NCI-H526 treated with DMSO at 0.1 percent for 48 hours (cell line): ENCODE results near the gene MYOZ2.
A peak's percentile ranks its signal among the peaks of the same experiment; 100 is the strongest.

ENCODE experiments used
- DNase-seq: peaks from one replicate; lab custom pipeline; 2025; lab: John Stamatoyannopoulos, UW

MYOZ2 gene

DNA sequence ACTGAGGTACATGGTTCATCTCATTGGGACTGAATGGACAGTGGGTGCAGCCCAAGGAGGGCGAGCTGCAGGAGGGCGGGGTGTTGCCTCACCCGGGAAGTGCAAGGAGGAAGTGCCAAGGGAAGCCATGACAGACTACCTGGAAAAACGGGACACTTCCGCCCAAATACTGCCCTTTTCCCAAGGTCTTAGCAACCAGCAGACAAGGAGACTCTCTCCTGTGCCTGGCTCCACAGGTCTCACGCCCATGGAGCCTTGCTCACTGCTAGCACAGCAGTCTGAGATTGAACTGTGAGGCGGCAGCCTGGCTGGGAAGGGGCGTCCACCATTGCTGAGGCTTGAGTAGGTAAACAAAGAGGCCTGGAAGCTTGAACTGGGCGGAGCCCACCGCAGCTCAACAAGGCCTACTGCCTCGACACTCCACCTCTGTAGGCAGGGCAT lies 62.2 kb downstream of the MYOZ2 start:
- DNase-seq: no peak

DNA sequence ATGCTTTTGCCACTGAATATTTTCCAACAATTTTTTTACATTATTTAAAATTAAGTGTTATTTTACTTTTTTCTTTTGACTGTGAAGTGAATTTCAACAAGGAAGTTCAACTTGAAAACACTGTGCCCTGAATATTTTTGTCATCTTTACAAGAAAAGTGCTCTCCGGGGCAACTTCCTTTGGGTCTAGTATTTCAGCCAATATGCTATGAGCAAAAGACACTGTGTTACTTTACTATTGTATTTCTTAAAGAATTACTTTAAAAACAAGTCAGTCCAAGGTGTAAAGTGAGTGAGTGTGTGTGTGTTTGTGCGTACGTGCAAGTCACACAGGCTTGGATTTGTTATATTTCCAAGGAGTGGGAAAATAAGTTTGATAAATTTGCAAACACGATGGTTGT lies 69.3 kb downstream of the MYOZ2 start:
- DNase-seq: no peak

DNA sequence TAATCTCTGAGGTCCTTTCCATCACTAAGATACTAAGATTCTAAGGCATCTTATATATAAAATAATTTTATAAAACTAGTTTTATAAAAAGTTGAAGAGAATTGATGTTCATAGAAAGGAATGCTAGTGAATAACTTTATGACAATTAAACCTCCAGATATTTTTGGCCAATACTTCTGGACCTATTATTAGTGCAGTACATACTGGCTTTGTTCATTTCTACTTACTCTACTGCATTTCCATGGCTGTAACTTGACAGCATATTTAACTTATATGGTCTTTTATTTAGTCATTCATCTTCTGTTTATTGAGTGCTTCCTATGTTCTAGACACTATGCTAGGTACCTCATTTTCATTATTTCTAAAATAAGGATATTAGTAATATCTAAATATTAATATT lies 70.1 kb downstream of the MYOZ2 start:
- DNase-seq: no peak

DNA sequence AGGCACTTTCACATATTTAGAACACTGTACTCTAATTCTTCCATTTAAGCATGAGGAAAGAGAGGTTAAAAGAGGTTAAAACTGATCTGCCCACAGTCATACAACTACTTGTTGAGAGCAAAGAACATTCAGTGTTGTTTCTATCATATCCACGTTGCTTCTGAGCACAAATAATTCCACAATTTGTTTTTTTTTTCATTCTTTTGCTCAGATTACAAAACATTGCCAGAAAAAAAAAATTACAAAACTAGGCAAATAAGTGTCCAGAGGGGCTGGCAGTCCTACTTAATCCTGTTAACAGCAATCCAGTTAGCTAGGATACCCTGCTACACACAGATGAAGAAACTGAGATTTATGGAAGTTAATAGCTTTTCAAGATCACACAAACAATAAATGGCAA lies 70.5 kb downstream of the MYOZ2 start:
- DNase-seq: no peak

DNA sequence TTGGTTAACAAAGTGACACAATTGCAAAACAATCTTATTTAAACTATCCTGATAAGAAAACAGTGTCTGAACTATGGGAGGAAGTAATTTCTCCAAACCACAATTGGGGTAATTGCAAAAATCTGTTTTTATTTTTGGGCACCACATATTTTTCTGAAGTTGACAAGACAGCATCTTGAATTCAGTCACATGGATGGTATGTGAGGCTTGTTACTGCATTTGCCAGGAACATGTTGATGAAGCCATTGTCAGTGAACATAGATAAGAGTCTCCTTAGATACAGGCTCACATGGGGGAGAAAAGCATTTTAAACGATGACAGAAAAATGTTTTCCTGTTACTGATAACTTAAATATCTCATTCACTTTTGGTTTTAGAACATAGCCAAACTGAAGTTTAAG lies 71.4 kb downstream of the MYOZ2 start:
- no peak for DNase-seq

DNA sequence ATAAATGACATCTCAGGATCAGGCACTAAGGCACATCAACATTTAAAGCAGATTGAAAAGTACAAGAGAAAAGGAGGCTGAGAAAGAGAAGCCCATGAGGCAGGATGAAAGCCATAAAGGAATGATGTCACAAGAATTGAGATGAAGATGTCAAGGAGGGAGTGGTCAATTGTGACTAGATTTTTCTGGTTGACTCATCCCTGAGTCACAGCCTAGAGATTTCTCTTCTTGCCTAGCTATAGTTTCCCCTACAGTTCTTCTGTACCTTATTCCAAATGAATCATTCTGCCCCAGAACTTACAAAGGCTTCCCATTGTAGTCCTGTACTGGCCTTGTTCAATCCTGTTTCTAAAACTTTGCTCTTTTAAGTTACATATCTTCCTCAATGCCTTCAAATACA lies 73.4 kb downstream of the MYOZ2 start:
- DNase-seq: no peak

DNA sequence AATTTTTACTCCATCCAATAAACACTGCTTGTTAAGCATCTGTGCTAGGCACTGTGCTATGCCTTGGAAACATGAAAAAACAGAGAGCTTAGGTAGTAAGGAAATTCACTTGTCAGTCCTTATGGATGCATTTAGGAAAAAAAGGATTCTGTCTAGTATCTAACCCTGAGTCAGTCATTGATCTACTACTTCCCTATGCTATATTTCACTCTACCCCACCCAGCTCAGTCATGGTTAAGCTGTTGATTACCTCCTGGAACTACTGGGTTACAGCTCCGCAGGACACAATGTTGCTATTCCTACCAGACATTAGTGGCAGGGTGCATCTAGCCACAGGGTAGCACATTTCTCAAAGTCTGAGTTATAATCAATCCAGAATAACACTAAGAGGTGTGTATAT lies 74.0 kb downstream of the MYOZ2 start:
- no peak for DNase-seq

DNA sequence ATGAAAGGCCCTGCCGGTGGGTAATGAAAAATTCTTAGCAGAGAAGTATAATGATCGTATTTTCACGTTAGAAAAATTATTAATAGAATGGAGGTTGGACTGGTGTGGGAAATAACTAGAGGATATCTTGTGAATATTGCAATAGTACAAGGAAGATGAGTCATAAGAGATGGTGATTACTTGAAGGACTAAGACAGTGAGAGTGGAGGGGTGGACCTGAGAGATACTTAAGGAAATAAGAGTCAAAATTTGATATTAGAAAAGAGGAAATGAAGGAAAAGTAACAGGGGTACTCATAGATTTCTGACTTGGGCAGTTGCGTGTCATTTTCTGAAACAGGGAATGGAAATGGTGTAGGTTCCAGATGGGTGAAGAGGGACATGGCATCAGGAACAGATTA lies 75.1 kb downstream of the MYOZ2 start:
- no peak for DNase-seq

DNA sequence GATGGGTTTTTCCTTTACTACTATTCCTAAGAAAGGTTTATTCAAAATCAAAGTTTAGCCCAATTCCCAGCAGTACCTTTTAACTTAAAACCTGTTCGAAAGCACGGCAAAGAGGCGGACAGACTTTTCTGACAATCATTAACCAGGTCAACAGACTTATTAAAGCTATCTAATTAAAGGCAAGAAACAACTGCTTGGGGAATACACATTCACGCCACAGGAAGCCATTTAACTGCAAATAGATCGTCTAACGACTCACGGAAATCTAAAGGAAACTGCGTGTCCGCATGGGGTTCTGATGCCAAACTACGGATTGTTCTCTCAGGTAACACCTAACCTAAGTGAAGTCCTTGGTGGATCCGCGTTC lies 76.2 kb downstream of the MYOZ2 start:
- DNase-seq: no peak

DNA sequence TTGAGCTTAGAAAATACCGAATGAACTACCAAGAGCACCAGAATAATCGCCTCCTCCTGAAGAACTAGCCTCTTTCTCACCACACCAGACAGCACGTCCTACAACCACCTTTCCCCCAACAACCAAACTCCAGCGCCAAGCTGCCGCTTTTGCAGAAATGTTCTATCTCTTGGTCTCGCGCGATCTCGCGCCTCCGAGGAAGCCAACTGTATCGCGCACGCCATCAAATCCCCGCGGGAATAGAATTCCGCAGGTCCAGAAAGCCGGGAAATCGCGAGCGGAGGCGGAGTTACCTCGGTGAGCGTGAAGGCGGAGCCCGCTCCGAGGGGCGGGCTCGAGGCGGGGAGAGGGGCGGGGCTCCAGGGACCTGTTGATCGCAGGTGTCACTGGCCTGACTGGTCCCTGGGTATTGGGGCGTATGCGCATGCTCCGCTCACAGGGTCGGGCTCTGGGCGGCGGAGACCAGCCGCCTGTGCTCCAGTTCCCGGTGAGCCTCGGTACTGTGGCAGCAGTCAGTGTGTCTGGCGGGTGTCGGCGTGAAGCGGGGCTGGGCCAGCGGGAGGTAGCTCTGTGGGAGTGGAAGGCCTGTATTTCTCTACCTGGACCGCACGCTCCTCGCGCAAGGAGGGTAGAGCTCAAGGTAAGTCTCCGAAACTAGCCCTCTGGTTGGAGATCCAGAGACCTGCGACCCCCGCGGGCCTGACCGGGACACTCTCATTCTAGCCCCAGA lies 76.8 kb downstream of the MYOZ2 start, which contains the start of gene USP53:
Gene USP53 (plus strand): TSS at position 480 of the 730 bp plus-strand sequence. CDS start 27,047 bp downstream, outside the sequence.
- DNase-seq: peak; percentile 96

DNA sequence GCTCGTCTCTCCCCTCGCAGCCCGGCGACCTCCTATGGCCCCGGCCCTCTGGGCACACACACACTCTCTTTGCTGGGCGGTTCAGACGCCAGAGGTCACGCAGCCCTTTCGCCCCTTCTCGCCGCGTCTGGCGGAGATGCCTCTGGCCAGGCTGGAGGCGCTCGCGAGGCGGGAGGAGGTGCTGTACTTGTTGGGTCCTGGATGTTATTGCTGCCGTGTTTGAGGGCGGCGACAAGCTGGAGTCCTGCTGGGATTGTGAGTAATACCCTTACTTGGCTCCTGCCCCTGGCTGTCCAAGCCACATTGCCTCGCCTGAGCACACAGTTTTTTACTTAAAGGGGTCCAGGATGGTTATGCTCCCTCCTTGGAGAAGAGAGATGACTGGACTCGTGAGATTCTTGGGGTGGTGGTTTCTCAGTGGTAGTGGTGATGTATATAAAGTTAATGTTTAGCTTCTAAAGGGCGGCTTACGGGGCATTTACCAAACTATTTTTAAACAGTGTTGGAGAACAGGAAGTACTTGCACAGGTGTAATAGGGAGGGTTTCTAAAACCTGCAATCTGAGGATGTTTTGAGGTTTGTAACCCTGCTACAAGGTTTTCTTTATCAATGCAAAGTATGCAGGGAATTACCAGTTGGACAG lies 77.5 kb downstream of the MYOZ2 start:
- peak; percentile 84 for DNase-seq

DNA sequence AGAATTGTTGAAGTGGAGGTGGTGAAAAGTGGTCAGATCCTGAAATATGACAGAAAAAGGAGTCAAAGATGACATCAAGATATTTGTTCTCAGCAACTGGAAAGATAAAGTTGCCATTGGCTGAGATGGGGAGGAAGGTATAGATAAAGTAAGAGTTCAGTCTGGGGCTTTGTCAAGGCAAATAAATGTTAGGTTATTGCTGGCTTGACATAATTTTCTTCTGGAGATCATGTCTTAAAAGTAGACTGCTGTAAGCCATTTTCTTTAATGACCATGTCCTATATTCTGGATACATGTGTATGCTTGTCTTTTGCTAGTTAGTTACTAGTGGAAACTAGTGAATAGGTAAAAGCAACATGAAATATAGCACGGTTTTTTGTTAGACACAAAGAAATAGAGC lies 82.5 kb downstream of the MYOZ2 start:
- DNase-seq: no peak

DNA sequence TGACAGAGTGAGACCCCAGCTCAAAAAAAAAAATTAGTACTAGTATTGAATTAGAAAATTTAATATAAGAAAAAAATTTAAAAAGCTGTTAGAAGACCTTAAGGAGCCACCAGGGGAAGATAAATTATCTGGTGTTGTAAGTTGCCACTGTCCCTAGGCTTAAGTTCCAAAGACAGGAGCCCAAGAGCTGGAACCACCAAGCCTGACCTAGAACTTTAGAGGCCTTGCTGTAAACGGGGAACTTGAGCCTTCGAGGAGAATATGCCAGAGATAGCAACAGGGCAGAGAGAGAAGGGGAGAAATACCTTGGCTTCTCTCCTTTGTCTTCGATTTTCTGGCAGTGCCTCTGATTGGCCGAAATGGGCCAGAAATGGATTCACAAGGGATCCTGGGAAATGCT lies 85.8 kb downstream of the MYOZ2 start:
- DNase-seq: no peak

DNA sequence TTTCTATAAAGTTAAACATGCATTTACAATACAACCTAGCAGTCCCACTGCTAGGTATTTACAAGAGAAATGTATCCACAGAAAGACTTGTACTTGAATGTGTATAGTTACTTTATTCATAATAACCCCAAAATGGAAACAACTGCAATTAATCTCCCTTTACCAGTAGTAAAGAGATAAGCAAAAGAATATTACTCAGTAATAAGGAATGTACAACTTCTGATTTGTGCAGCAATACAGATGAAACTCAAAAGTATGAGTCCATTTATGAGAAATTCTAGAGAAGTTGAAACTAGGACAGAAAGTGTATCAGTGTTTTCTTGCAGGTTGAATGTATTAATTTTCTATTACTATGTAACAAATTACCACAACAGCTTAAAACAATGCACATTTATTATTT lies 92.1 kb downstream of the MYOZ2 start:
- no peak for DNase-seq

DNA sequence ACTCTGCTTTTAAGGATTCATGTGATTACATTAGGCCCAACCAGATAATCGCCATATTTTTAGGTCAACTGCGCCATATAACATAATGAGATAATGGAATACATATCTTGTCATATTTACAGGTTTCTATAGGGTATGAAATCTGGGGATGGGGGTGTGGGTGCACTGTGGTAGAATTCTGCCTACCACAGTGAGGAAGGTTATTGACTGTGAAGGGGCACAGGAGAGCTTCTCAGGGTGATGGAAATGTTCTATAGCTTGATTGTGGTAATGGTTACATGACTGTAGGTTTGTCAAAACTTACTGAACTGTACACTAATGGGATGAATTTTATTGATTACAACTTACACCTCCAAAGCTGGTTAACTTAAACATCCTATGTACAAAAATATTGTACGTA lies 92.8 kb downstream of the MYOZ2 start:
- no peak for DNase-seq

DNA sequence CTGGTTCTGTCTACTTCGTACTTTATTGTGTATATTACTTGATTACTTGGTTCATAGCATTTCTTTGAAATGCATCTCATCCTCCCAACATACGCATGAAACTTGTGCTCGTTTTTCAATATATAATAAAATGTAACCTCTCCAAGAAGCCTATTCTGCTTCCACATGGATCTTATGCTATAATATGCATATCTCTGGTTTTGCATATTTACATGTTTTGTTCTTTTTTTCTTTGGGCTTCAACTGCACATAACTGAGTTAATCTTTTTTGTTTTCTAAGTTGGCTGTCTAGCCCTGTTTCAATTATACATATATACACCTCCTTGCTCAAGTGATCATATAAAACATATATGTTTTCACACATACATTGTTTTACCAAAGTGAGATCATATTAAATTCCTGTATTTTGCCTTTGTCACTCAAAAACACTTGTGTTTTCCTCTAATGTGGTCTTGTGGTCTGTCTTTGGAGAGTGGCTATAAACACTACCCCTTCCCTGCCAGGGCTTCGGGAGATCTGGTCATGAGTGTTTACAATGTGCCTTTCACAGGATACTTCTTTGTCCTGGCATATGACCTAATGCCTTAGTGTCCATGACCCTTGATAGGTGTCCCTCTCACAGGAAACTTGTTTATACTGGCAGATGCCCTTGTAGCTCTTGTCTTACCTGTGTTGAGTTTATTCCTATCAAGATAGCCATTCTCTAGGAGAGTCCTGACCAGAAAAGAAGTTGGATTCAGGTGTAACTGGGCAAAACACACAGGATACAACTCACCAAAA lies 94.5 kb downstream of the MYOZ2 start:
- no peak for DNase-seq

DNA sequence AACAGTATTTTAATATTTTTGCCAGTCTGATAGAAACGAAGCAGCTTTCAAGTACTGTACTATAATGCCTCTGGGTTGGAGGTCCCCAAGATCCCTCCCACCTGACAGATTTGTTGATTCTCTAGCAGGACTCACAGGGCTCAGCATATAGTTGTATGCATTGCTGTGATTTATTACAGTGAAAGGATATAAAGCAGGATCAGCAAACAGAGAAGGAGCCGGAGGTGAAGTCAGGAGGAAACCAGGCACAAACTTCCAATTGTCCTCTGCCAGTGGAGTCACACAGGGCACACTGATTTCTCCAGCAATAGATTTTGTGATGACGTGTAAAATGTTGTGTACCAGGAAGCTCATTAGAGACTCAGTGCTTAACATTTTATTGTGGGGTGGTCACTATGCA lies 95.9 kb downstream of the MYOZ2 start:
- DNase-seq: no peak

DNA sequence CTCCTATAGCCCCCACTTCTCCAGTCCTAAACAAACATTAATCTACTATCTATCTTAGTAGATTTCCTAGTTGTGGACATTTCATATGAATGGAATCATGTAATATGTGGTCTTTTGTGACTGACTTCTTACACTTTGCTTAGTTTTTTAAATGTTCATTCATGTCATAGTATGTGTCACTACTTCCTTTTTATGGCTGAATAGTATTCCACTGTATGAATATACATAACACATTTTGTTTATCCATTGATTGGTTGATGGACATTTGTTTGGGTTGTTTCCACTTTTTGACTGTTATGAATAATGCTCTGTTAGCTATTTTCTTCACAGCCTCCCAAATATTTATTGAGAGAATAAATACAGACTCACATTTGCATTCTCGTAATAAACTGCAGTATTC lies 96.7 kb downstream of the MYOZ2 start:
- no peak for DNase-seq

DNA sequence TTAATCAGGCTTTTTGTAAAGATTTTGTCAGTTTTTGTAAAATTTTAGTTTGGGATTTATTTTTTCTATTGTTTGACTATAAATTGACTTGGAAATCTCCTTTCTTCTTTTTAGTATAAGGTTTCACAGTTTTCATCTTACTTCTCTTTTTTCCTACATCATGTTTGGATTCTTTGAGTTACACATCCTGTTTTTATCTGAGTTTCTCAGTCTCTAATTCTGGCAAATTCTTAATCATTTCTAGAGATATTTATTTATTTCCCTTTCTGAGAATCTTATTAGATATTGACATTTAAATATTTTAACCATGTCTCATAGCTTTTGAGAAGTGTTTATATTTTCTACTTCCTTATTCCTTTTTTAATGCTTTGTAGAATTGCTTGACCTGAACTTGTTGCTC lies 97.6 kb downstream of the MYOZ2 start:
- no peak for DNase-seq

DNA sequence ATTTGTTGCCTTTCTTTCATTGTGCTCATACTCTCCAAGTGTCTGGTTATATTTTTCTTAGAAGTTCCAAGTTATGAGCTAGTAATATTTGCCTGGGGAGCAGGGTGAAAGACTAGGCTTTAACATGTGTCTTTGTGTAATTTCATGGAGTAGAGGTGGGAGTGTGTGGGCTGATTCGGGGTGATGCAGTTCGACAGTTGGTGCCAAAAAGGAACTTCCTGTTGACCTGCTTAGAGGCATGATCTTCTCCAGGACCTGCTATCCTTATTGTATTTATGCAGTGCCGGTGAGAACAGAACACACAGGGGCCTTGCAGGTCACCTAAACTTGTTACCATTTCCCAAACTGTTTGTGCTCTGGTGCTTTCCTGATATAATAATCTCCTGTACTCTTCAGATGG lies 98.1 kb downstream of the MYOZ2 start:
- no peak for DNase-seq

DNA sequence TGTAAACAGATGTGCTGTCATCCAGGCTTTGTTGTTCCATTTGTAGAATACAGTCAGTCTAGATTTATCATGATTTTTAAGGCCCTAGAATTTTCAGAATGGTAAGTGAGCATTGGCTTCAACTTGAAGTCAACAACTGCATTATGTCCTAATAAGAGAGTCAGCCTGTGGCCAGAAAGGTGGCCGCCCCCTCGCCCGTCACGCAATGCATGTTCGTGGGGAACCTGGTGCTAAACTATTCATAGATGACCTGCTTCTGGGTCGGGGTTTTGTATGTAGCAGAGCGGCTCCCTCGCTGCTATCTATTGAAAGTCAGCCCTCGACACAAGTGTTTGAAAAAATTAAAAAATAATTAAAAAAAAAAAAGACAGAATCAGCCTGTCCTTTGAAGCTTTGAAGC lies 101.6 kb downstream of the MYOZ2 start:
- no peak for DNase-seq
